Omental fat pad (tissue), 4 donors: ENCODE data around the gene MRPL14. TPM values are rescaled to one million over a fixed set of nuclear protein-coding genes. Genes with fewer than 3 reads are reported as not detected.

ENCODE experiments used
- ATAC-seq: fragments of 150-250 bp; one replicate; pipeline ENCODE4 v1.9.1; 2016; ENCODE audit warnings: mild to moderate bottlenecking, moderate library complexity; ENCODE audit not compliant: low FRiP score
- DNase-seq: peaks from one replicate; pipeline ENCODE4 v3.0.0-alpha.2; 2019; ENCODE audit warnings: low spot score
- total RNA-seq, 4 donors: library from RNA; depleted of rRNA; stranded (reverse); fragments of >200 nt; gene quantifications; one replicate each; pipeline ENCODE4 v1.1.0, GENCODE V29; 2016
- TF ChIP-seq, protein P1 (sequence below), 3 donors: fragments of 450-650 bp; IDR thresholded peaks; one replicate each; pipeline ENCODE4 v1.5.1; 2016 to 2017; ENCODE audit warnings: antibody characterized with exemption in 3 of 3, mild to moderate bottlenecking in 3 of 3, moderate library complexity in 2 of 3

The MRPL14 gene
- total RNA-seq, 4 donors from 2014 or later, result 29.2 to 36.3 (median 35.5) TPM

DNA sequence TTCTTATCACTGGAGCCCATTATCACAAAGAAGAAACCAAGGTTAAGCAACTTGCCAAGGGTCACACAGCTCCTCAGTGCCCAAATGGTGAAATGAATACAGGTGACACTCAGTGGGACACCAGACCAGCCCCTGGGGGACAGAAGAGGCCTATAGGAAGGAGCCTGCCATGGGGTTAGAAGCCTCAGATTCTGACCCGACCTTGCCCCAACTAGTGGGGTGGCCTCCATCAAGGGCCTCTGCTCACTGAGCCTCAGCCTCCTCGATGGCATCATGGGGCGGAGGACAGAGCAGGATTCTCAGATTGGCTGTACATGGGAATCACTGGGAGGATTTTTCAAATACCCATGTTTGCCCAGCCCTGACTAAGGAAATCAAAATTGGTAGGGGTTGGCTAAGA lies 47.6 kb downstream of the MRPL14 start:
- ATAC-seq (no peak), DNase-seq (no peak)
- TF ChIP-seq, protein P1, sequence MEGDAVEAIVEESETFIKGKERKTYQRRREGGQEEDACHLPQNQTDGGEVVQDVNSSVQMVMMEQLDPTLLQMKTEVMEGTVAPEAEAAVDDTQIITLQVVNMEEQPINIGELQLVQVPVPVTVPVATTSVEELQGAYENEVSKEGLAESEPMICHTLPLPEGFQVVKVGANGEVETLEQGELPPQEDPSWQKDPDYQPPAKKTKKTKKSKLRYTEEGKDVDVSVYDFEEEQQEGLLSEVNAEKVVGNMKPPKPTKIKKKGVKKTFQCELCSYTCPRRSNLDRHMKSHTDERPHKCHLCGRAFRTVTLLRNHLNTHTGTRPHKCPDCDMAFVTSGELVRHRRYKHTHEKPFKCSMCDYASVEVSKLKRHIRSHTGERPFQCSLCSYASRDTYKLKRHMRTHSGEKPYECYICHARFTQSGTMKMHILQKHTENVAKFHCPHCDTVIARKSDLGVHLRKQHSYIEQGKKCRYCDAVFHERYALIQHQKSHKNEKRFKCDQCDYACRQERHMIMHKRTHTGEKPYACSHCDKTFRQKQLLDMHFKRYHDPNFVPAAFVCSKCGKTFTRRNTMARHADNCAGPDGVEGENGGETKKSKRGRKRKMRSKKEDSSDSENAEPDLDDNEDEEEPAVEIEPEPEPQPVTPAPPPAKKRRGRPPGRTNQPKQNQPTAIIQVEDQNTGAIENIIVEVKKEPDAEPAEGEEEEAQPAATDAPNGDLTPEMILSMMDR (IDR thresholded peaks at IDR 0.05), result no peak

DNA sequence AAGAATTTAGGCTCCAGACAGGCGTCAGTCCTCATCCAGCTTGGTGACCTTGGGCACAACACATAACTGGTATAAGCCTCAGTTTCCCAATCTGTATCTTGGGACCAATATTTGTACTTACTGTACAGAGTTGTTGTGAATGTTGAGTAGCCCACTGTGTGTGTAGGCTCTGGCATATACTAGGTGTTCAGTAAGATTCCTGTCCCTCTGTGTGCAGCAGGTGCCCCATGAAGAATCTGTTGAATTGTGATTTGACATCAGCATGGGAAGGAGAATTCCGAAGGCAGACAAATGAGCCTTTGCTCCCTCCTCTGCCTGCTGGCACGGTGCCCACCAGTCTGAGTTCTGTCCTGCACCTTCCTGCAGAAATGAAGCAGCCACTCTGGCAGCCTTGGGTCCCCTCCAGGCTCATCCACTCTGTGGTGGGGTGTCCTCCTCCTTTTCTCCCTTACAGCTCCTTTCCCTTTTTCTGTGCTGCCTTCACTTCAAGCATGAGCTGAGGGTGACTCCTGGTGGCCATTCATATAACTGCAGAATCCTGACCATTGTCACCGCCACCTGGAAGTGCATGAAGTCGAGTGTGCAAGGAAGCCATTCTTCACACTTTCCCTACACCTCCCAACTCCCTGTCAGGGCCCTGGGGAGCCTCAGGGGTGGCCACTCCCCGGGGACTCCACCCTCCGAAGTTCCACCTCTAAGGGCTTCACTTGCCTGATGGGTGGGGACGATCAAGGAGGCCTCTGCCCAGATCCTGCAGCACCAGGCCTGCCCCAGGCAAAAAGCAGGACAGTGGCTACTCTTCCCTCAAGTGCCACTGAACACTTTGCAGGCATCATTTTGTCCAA lies 48.2 kb downstream of the MRPL14 start:
- TF ChIP-seq, protein P1 (IDR thresholded peaks at IDR 0.05), result peak in 2 of 3 donors; percentile 63 to 86
- DNase-seq (no peak), ATAC-seq (no peak)

DNA sequence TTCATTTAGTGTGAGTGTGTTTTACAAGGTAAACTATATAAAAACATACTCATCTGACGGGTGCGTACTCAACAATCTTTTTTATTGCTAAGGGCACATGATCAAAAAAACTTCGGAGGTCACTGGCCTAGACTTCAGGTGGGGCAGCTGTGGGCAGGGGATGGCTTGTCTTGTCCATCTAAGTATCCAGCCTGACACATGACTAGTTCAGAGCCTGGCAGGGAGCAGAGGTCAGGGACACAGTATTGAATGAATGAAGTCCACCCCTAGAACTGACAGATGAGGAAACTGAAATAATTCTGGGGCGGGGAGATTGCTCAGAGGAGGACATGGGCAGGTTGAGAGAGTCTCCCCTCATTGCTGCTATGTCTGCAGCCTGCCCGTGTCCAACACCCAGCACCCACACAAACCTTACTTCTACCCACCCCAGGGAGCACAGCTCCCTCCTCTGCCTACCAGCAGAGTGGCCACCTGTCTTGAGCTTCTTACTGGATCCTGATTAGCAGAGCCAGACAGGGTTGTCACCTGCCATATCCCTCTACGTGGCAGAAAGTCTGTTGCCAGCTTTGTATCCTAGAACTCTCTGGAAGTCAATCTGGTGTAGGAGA lies 48.9 kb downstream of the MRPL14 start:
- no peak for ATAC-seq
- TF ChIP-seq, protein P1 (IDR thresholded peaks at IDR 0.05), result no peak
- no peak for DNase-seq

DNA sequence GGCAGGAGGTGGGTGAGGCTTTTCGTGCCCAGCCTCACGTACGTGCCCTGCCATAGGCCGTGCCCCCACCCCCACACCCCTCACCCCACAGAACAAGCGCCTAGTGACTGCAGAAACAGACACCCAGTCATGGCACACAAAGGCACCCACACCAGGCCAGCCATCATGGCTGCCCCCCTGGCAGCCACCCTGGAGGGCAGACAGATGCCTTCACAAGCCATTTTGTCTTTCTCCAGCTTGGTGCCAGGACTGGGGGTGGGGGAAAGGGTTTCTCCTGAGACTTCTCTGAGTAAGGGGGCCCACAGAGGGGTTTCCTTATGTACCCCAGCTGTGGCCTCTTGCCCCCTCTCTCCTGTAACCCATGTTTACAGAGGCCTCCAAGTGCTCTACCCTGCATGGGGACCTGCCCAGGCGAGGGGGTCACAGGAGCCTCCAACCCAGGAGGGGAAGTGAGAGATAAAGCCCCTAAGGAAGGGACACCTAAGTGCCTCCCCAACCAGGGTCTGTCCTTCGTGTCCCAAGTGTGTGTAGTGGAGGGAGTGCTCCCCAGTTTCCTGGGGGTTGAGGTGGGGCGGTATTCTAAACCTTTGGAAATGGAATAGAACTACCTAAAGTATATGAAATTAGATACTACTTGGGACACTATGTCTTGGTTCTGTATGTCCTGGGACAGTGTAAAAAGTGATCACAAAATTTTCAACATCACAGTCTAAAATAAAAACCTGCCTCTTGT lies 49.9 kb downstream of the MRPL14 start:
- ATAC-seq, result no peak
- no peak for DNase-seq
- TF ChIP-seq, protein P1 (IDR thresholded peaks at IDR 0.05), result no peak

DNA sequence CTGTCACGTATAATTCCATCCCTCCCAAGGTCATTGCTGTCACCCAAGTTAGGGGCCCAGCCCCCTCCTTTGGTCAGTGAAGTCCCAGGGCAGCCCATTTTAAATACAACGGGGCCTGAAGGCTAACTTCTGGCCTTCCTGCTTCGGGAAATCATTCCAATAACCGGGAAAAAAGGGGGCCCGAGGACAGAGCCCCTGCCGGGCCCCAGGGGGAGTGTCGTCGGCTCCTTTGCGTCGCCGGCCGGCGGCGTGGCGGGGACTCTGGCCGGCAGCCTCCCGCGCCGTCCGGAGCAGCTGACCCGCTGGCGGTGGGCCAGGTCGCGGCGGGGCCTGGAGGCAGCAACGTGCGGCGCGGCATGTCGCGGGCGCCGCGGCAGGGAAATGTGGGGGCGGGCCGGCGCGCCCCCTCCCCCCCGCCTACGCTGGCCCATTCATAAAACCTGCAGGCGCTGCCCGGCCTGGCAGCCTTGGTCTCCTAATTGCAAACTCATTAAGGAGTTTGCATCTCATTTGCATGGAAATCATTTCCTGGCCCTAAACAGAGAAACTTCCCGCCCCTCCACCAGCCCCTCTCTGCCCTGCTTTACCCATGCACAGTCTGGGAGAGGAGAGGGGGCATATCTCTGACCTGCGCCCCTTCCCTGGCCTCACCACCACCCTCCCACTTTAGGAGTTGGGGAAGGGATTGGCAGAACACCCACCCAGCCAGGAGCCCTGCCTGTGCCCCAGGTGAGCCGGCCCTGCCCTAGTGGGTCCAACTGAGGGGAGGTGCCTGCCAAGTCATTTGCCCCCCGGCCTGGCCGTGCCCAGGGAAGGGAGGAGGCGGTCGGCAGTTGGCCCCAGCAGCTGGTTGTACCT lies 50.7 kb downstream of the MRPL14 start:
- no peak for ATAC-seq
- TF ChIP-seq, protein P1 (IDR thresholded peaks at IDR 0.05), result no peak
- DNase-seq, result no peak

DNA sequence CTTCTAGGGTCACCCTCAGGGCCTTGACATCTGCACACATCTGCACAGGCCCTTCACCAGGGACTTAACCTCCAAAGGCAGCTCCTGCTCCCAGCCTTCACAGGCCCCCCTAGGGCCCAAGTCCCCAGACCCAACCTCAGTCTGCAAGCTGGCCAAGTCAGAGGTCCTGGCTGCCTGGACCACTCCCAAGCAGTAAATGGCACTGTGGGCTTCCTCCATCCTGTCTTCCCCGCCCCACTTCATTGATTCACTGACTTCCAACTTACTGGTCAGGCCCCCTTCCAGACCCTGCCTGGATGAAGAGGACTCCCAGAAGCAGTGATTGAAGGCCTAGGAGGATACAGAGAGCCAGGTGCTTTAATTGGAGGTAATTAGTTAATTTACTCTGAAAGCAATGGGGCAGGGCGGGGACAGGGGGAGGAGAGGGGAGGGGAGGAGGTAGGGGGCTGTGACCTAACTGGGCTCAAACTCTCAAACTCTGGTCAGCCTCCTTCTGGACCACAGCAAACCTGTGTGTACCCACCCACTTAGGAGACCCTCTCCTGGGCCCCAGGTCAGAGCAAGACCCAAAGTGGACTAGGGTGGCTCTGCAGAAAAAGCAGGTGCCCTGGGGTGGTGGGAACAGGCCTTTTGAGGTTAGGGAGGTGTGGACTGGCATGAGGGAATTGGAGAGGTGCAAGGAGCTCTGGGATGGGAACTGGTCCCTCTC lies 51.5 kb downstream of the MRPL14 start:
- ATAC-seq (no peak), DNase-seq (no peak)
- TF ChIP-seq, protein P1 (IDR thresholded peaks at IDR 0.05), result no peak
